ENCODE data around the gene SHD. TPM values are rescaled to one million over a fixed set of nuclear protein-coding genes. Genes with fewer than 3 reads are reported as not detected.
A peak's percentile ranks its signal among the peaks of the same experiment; 100 is the strongest.

SHD gene
- total and polyA plus RNA-seq, 2 of the 13 experiments (the other 11 are each of a cell fraction or from before 2014, with no cell fraction given), result 0.11 to 0.20 TPM

DNA sequence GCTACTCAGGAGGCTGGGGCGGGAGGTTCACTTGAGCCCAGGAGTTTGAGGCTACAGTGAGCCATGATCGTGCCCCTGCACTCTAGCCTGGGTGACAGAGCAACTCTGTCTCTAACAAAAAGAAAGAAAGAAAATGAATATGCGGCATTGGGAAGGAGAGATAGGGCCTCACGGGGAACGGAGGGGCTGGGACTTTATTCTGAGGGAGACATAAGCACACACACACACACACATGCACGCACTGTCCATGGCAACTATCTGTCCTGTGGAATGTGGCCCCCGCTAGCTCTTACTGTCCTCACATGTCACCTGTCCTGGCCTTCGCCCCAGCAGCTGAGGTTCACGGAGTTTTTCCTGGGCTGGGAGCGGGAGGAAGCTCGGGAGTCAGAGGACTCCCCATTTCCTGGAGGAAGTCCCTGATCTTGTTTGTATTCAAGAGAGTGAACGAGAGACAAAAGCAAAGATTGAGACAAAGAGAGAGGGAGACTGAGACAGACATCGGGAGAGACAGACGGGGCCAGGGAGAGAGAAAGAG, 58.9 kb downstream of the SHD start (continued):
- TF ChIP-seq AHDC1 (CRISPR knock-in tag; IDR thresholded peaks at IDR 0.05; ENCODE audit: borderline replicate concordance), result no peak
- no peak for TF ChIP-seq TCF7 (IDR thresholded peaks at IDR 0.05; ENCODE audit: low read depth)
- TF ChIP-seq ZNF281 (CRISPR knock-in tag; IDR thresholded peaks at IDR 0.05; ENCODE audit: borderline replicate concordance), result peak; percentile 15; the same call in 1 of the 2 replicates
- TF ChIP-seq TAF1 (CRISPR knock-in tag; IDR thresholded peaks at IDR 0.05), result peak; percentile 42; the same call in 1 of the 2 replicates
- TF ChIP-seq GABPB1 (CRISPR knock-in tag; IDR thresholded peaks at IDR 0.05), result 0 out of 2 replicates have a peak, but pooled peaks have one; percentile 49
- TF ChIP-seq POLR2A (IDR thresholded peaks at IDR 0.05; ENCODE audit: insufficient read depth in 1 of 2, low read depth in 2 of 2, low read length in 2 of 2), result peak; percentile 52 to 63; a peak in 3 of 4 replicates
- no peak for TF ChIP-seq ZNF784 (CRISPR knock-in tag; IDR thresholded peaks at IDR 0.05; ENCODE audit: borderline replicate concordance)
- no peak for TF ChIP-seq BCLAF1 (IDR thresholded peaks at IDR 0.05)
- no peak for TF ChIP-seq ZNF562 (CRISPR knock-in tag; IDR thresholded peaks at IDR 0.05; ENCODE audit: borderline replicate concordance)
- TF ChIP-seq ZFP90 (CRISPR knock-in tag; IDR thresholded peaks at IDR 0.05; ENCODE audit: borderline replicate concordance), result 0 out of 2 replicates have a peak, but pooled peaks have one; percentile 56
- TF ChIP-seq, protein P1, sequence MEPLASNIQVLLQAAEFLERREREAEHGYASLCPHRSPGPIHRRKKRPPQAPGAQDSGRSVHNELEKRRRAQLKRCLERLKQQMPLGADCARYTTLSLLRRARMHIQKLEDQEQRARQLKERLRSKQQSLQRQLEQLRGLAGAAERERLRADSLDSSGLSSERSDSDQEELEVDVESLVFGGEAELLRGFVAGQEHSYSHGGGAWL (CRISPR knock-in tag; IDR thresholded peaks at IDR 0.05), result no peak
- no peak for TF ChIP-seq PRDM10 (CRISPR knock-in tag; IDR thresholded peaks at IDR 0.05; ENCODE audit: low read depth)
